ENCODE results near the gene ADGRV1. TPM values are rescaled to one million over a fixed set of nuclear protein-coding genes. Genes with fewer than 3 reads are reported as not detected.

The ADGRV1 gene
- total and polyA plus RNA-seq, 9 of the 15 experiments (the other 6 are each of a cell fraction or from before 2014, with no cell fraction given), result 21.7 to 156 (median 58.2) TPM

DNA sequence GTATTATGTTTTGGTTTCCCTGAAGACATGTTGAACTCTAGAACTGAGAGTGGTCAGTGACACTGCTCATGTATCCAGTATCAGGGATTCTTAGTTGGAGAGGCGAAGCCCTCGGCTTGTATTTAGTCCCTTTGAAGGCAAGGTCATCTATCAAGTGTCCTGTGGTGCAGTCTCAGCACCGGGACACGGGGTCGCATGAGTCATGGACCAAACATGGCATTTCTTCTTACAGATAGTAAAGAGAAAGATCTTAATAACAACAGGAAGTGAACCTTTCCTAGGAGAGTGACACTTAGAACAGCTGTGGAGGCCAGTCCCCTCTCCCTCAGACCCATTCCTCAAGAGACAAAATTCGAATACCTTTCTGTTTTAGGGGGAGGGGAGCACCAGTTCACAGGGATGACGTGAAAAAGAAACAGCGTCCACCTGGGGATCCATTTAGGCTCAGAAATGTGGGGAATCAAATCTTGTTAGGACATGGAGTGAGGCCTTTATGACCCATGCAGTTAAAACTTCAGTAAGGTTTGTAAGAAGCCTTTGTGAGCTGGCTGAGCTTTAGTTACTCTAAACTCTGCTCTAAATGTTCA, 86.5 kb downstream of the ADGRV1 start (continued):
- TF ChIP-seq, protein P1, sequence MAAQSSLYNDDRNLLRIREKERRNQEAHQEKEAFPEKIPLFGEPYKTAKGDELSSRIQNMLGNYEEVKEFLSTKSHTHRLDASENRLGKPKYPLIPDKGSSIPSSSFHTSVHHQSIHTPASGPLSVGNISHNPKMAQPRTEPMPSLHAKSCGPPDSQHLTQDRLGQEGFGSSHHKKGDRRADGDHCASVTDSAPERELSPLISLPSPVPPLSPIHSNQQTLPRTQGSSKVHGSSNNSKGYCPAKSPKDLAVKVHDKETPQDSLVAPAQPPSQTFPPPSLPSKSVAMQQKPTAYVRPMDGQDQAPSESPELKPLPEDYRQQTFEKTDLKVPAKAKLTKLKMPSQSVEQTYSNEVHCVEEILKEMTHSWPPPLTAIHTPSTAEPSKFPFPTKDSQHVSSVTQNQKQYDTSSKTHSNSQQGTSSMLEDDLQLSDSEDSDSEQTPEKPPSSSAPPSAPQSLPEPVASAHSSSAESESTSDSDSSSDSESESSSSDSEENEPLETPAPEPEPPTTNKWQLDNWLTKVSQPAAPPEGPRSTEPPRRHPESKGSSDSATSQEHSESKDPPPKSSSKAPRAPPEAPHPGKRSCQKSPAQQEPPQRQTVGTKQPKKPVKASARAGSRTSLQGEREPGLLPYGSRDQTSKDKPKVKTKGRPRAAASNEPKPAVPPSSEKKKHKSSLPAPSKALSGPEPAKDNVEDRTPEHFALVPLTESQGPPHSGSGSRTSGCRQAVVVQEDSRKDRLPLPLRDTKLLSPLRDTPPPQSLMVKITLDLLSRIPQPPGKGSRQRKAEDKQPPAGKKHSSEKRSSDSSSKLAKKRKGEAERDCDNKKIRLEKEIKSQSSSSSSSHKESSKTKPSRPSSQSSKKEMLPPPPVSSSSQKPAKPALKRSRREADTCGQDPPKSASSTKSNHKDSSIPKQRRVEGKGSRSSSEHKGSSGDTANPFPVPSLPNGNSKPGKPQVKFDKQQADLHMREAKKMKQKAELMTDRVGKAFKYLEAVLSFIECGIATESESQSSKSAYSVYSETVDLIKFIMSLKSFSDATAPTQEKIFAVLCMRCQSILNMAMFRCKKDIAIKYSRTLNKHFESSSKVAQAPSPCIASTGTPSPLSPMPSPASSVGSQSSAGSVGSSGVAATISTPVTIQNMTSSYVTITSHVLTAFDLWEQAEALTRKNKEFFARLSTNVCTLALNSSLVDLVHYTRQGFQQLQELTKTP (IDR thresholded peaks at IDR 0.05; ENCODE audit: low read depth in 1 of 2, partially characterized antibody in 2 of 2), result peak; percentile 65 to 71
- no peak for TF ChIP-seq PHB (CRISPR knock-in tag; IDR thresholded peaks at IDR 0.05)
- TF ChIP-seq RBM25 (IDR thresholded peaks at IDR 0.05; ENCODE audit: low read depth, low read length, severe bottlenecking), result no peak
- no peak for TF ChIP-seq NELFE (IDR thresholded peaks at IDR 0.05; ENCODE audit: insufficient read depth, insufficient read length)
- TF ChIP-seq ETV6 (IDR thresholded peaks at IDR 0.05; ENCODE audit: borderline replicate concordance in 1 of 2, low read depth in 2 of 2, low read length in 1 of 2), result no peak; a peak in 1 of 4 replicates
- no peak for TF ChIP-seq ETV6 (CRISPR knock-in tag; IDR thresholded peaks at IDR 0.05; ENCODE audit: borderline replicate concordance)
- TF ChIP-seq, protein P2, sequence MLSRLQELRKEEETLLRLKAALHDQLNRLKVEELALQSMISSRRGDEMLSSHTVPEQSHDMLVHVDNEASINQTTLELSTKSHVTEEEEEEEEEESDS (CRISPR knock-in tag; IDR thresholded peaks at IDR 0.05), result no peak
- TF ChIP-seq, protein P3, sequence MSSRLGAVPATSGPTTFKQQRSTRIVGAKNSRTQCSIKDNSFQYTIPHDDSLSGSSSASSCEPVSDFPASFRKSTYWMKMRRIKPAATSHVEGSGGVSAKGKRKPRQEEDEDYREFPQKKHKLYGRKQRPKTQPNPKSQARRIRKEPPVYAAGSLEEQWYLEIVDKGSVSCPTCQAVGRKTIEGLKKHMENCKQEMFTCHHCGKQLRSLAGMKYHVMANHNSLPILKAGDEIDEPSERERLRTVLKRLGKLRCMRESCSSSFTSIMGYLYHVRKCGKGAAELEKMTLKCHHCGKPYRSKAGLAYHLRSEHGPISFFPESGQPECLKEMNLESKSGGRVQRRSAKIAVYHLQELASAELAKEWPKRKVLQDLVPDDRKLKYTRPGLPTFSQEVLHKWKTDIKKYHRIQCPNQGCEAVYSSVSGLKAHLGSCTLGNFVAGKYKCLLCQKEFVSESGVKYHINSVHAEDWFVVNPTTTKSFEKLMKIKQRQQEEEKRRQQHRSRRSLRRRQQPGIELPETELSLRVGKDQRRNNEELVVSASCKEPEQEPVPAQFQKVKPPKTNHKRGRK (tag; IDR thresholded peaks at IDR 0.05), result no peak
- no peak for TF ChIP-seq U2AF1 (optimal IDR thresholded peaks at IDR 0.05; ENCODE audit: low read depth, low read length)
- TF ChIP-seq, protein P4, sequence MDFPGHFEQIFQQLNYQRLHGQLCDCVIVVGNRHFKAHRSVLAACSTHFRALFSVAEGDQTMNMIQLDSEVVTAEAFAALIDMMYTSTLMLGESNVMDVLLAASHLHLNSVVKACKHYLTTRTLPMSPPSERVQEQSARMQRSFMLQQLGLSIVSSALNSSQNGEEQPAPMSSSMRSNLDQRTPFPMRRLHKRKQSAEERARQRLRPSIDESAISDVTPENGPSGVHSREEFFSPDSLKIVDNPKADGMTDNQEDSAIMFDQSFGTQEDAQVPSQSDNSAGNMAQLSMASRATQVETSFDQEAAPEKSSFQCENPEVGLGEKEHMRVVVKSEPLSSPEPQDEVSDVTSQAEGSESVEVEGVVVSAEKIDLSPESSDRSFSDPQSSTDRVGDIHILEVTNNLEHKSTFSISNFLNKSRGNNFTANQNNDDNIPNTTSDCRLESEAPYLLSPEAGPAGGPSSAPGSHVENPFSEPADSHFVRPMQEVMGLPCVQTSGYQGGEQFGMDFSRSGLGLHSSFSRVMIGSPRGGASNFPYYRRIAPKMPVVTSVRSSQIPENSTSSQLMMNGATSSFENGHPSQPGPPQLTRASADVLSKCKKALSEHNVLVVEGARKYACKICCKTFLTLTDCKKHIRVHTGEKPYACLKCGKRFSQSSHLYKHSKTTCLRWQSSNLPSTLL (IDR thresholded peaks at IDR 0.05), result no peak
- TF ChIP-seq MAFF (IDR thresholded peaks at IDR 0.05; ENCODE audit: low read length), result peak; percentile 29; the same call in 1 of the 2 replicates
- TF ChIP-seq GTF2A2 (tag; IDR thresholded peaks at IDR 0.05), result peak; percentile 22; the same call in 1 of the 2 replicates
- TF ChIP-seq YY1 (IDR thresholded peaks at IDR 0.05; ENCODE audit: borderline replicate concordance in 1 of 3, control insufficient read depth in 1 of 3, extremely low read depth in 1 of 3, insufficient read depth in 3 of 3, insufficient read length in 1 of 3, insufficient replicate concordance in 2 of 3, low read depth in 1 of 3, low read length in 2 of 3), result no peak
- TF ChIP-seq PCBP1 (IDR thresholded peaks at IDR 0.05; ENCODE audit: low read depth, low read length, poor library complexity, severe bottlenecking), result no peak
- TF ChIP-seq NFIC (IDR thresholded peaks at IDR 0.05), result peak; percentile 14; the same call in 1 of the 2 replicates
- TF ChIP-seq MEF2A (IDR thresholded peaks at IDR 0.05; ENCODE audit: control insufficient read depth, low read depth, low read length), result peak; percentile 88
- TF ChIP-seq KLF13 (tag; IDR thresholded peaks at IDR 0.05; ENCODE audit: borderline replicate concordance, low read depth), result 0 out of 2 replicates have a peak, but pooled peaks have one; percentile 25

All from K562 (cell line).